Hematopoietic multipotent progenitor cell treated with erythropoietin and hydrocortisone succinate and interleukin-3 and kit ligand, for 17 days (in vitro differentiated cells): ENCODE results near the gene JMJD4.
A peak's percentile ranks its signal among the peaks of the same experiment; 100 is the strongest.

ENCODE experiments used
- DNase-seq: peaks from one replicate; pipeline ENCODE4 v3.0.0-alpha.2; 2015; ENCODE audit warnings: low spot score

JMJD4 gene

GRCh38 chr1:227749225-227749624 is 14.1 kb upstream of the JMJD4 start:
- no peak for DNase-seq

- DNase-seq = no peak
Observed at GRCh38 chr1:227748496-227749182, 13.5 kb upstream of the JMJD4 start.

- no peak for DNase-seq
Observed at GRCh38 chr1:227747948-227748495, 12.9 kb upstream of the JMJD4 start.

- DNase-seq = no peak
Observed at GRCh38 chr1:227747382-227747781, 12.3 kb upstream of the JMJD4 start.

GRCh38 chr1:227746676-227747075 is 11.6 kb upstream of the JMJD4 start:
- no peak for DNase-seq

GRCh38 chr1:227745568-227746265 is 10.6 kb upstream of the JMJD4 start:
- no peak for DNase-seq

GRCh38 chr1:227744668-227745067 is 9.6 kb upstream of the JMJD4 start:
- no peak for DNase-seq

GRCh38 chr1:227742738-227743715 is 7.9 kb upstream of the JMJD4 start:
- no peak for DNase-seq

- no peak for DNase-seq
Observed at GRCh38 chr1:227741166-227741870, 6.2 kb upstream of the JMJD4 start.

- DNase-seq = no peak
Observed at GRCh38 chr1:227740401-227740960, 5.4 kb upstream of the JMJD4 start.

- DNase-seq = no peak
Observed at GRCh38 chr1:227739636-227740035, 4.5 kb upstream of the JMJD4 start.

- DNase-seq = no peak
Observed at GRCh38 chr1:227738820-227739219, 3.7 kb upstream of the JMJD4 start.

GRCh38 chr1:227736814-227737432 is 1.8 kb upstream of the JMJD4 start:
- peak; percentile 7 for DNase-seq

- no peak for DNase-seq
Observed at GRCh38 chr1:227735539-227736285, 610 bp upstream of the JMJD4 start.

GRCh38 chr1:227734546-227734855 is 601 bp downstream of the JMJD4 start:
- peak; percentile 10 for DNase-seq

GRCh38 chr1:227733751-227734545 is 1.2 kb downstream of the JMJD4 start:
- DNase-seq = no peak

GRCh38 chr1:227733309-227733705 is 1.8 kb downstream of the JMJD4 start:
- no peak for DNase-seq

GRCh38 chr1:227732586-227733308 is 2.4 kb downstream of the JMJD4 start:
- DNase-seq = no peak
